K562 (cell line): Measurements from ENCODE around the gene ARHGAP26. TPM values are rescaled to one million over a fixed set of nuclear protein-coding genes. Genes with fewer than 3 reads are reported as not detected.

Source experiments
- ATAC-seq: fragments of 200-7000 bp; cut with Tn5 transposase; 3 replicates; pipeline ENCODE4 v1.9.1; 2020; ENCODE audit warnings: moderate library complexity
- BruUV-seq: library from RNA; stranded (reverse); fragments of 400-500 nt; replicated peaks from 2 replicates; lab custom pipeline; 2021; lab: Mats Ljungman, UMichigan
- CTCF ChIA-PET: fragments of 300-600 bp; formaldehyde crosslinking; extraction: SDS; loops from one replicate; lab custom pipeline; 2021; ENCODE audit warnings: low intra/inter-chr PET ratio; lab: Yijun Ruan, JAX
- POLR2A ChIA-PET: fragments of 300-600, 350-650 bp; sonication (Branson Sonifier 250); formaldehyde crosslinking; extraction: SDS; loops from one replicate; lab custom pipeline; 2021; ENCODE audit warnings: antibody characterized with exemption, inconsistent platforms; lab: Yijun Ruan, JAX
- DNase-seq, 4 experiments: peaks; one replicate each; pipeline versions ENCODE4 v3.0.0 to v3.0.0-alpha.2; 2011 to 2018; ENCODE audit warnings: low spot score in 3 of 4, mixed read lengths in 3 of 4; ENCODE audit errors: extremely low read depth in 1 of 4
- FAIRE-seq: peaks from 2 replicates; lab custom pipeline; 2011; peaks lifted over from hg19 to GRCh38; lab: Jason Lieb, UNC
- H2AFZ ChIP-seq: 2 replicates; pipeline ENCODE4 v1.6.0; 2011; ENCODE audit warnings: low read depth, low read length, control low read depth, inconsistent platforms
- H3K27ac ChIP-seq: fragments of 200-600 bp; 3 replicates; pipeline ENCODE4 v1.8.0; 2011; ENCODE audit warnings: low read depth, mild to moderate bottlenecking, control low read depth, inconsistent platforms, low read length, moderate library complexity, mixed read lengths; ENCODE audit errors: extremely low read depth
- H3K27me3 ChIP-seq, 2 experiments: fragments of 300-600 bp in 1 of 2; 2 replicates in 1 of 2; 3 replicates in 1 of 2; pipeline versions ENCODE4 v1.6.0 to v1.8.0; 2011; ENCODE audit warnings: inconsistent platforms in 2 of 2, low read length in 2 of 2, mild to moderate bottlenecking in 1 of 2, mixed read lengths in 1 of 2, moderate library complexity in 1 of 2; ENCODE audit not compliant: control insufficient read depth in 2 of 2, insufficient read depth in 2 of 2
- H3K36me3 ChIP-seq: fragments of 300-600 bp; 3 replicates; pipeline ENCODE4 v1.8.0; 2011; ENCODE audit warnings: mild to moderate bottlenecking, low read length, inconsistent platforms; ENCODE audit not compliant: control insufficient read depth, insufficient read depth
- H3K4me1 ChIP-seq, 2 experiments: fragments of 200-600 bp in 1 of 2; replicated peaks in 1 of 2; 2 replicates in 1 of 2; 3 replicates in 1 of 2; pipeline versions ENCODE4 v1.5.1 to v1.8.0; 2011; ENCODE audit warnings: inconsistent platforms in 2 of 2, low read length in 2 of 2, mild to moderate bottlenecking in 1 of 2, mixed read lengths in 1 of 2, moderate library complexity in 1 of 2; ENCODE audit not compliant: control insufficient read depth in 2 of 2, insufficient read depth in 2 of 2
- H3K4me2 ChIP-seq: 2 replicates; pipeline ENCODE4 v1.6.1; 2011; ENCODE audit warnings: low read length, control low read depth, inconsistent platforms, mixed read lengths; ENCODE audit not compliant: insufficient read depth
- H3K4me3 ChIP-seq: fragments of 200-600 bp; sonication (generic), shearing (Covaris generic); 2 replicates; pipeline ENCODE4 v1.5.1; 2016; ENCODE audit warnings: control low read depth, inconsistent platforms
- H3K79me2 ChIP-seq: fragments of 200-600 bp; 3 replicates; pipeline ENCODE4 v1.8.0; 2011; ENCODE audit warnings: low read length, inconsistent platforms; ENCODE audit not compliant: control insufficient read depth, insufficient read depth
- H3K9ac ChIP-seq, 2 experiments: 2 replicates each; pipeline versions ENCODE4 v1.6.0 to v1.6.1; 2011; ENCODE audit warnings: low read depth in 2 of 2, low read length in 2 of 2, control low read depth in 1 of 2, inconsistent platforms in 1 of 2, mild to moderate bottlenecking in 1 of 2, mixed read lengths in 1 of 2; ENCODE audit not compliant: insufficient read depth in 1 of 2
- H3K9me1 ChIP-seq: one replicate; pipeline ENCODE4 v1.6.0; 2011; ENCODE audit warnings: inconsistent platforms, mild to moderate bottlenecking, low read length, moderate library complexity; ENCODE audit not compliant: control insufficient read depth, insufficient read depth
- H3K9me3 ChIP-seq: replicated peaks from 2 replicates; pipeline ENCODE4 v1.5.1; 2011; ENCODE audit warnings: low read depth, low read length, inconsistent platforms; ENCODE audit not compliant: control insufficient read depth, insufficient read depth
- H4K20me1 ChIP-seq: replicated peaks from 2 replicates; pipeline ENCODE4 v1.6.1; 2011; ENCODE audit warnings: low read length, inconsistent platforms, mixed read lengths; ENCODE audit not compliant: control insufficient read depth, insufficient read depth
- CBX1 ChIP-seq: sonication (generic); IDR thresholded peaks from 2 replicates; pipeline ENCODE4 v1.6.1; 2016; ENCODE audit warnings: antibody characterized with exemption, low read depth, mild to moderate bottlenecking
- FOXJ2 ChIP-seq: fragments of 200-800 bp; sonication (Bioruptor generic); IDR thresholded peaks from 2 replicates; pipeline ENCODE4 v1.6.1; 2016; ENCODE audit warnings: missing genetic modification characterization, missing compliant biosample characterization
- ILK ChIP-seq: fragments of 450-650 bp; IDR thresholded peaks from 2 replicates; pipeline ENCODE4 v1.6.1; 2016; ENCODE audit warnings: missing genetic modification characterization, low read depth, mild to moderate bottlenecking, missing compliant biosample characterization, moderate library complexity, borderline replicate concordance
- IRF2 ChIP-seq: sonication (generic); formaldehyde crosslinking; IDR thresholded peaks from 2 replicates; pipeline ENCODE4 v1.8.1; 2022; ENCODE audit warnings: mild to moderate bottlenecking, missing genetic modification reagents
- NONO ChIP-seq, 2 experiments: fragments of 200-400 bp in 1 of 2; fragments of 450-650 bp in 1 of 2; formaldehyde crosslinking in 1 of 2; IDR thresholded peaks; 2 replicates each; pipeline ENCODE4 v1.6.1; 2017; ENCODE audit warnings: low read depth in 2 of 2, mild to moderate bottlenecking in 2 of 2, moderate library complexity in 2 of 2, low read length in 1 of 2
- NRF1 ChIP-seq, 2 experiments: fragments of 450-650 bp; IDR thresholded peaks in 1 of 2; conservative IDR thresholded peaks in 1 of 2; 2 replicates each; pipeline ENCODE4 v1.6.1; 2014; ENCODE audit warnings: mild to moderate bottlenecking in 2 of 2
- PREB ChIP-seq: sonication (generic); formaldehyde crosslinking; IDR thresholded peaks from 2 replicates; pipeline ENCODE4 v1.8.1; 2023; ENCODE audit warnings: mild to moderate bottlenecking, missing genetic modification reagents
- REST ChIP-seq, 2 experiments: fragments of 450-650 bp; formaldehyde crosslinking in 1 of 2; IDR thresholded peaks; 2 replicates each; pipeline versions ENCODE4 v1.4.0 to v1.6.1; 2014 to 2020; ENCODE audit warnings: mild to moderate bottlenecking in 2 of 2, borderline replicate concordance in 1 of 2, low read depth in 1 of 2
- SAFB2 ChIP-seq: fragments of 200-400 bp; formaldehyde crosslinking; IDR thresholded peaks from 2 replicates; pipeline ENCODE4 v1.6.1; 2018; ENCODE audit warnings: borderline replicate concordance, low read length, low read depth, moderate library complexity; ENCODE audit not compliant: severe bottlenecking
- TAF9B ChIP-seq: fragments of 450-650 bp; IDR thresholded peaks from 2 replicates; pipeline ENCODE4 v1.6.1; 2018; ENCODE audit warnings: mild to moderate bottlenecking; ENCODE audit not compliant: partially characterized antibody
- ZNF75A ChIP-seq: fragments of 450-650 bp; formaldehyde crosslinking; IDR thresholded peaks from 2 replicates; pipeline ENCODE4 v1.4.0; 2020; ENCODE audit warnings: mild to moderate bottlenecking
- ZNF79 ChIP-seq: fragments of 250-450 bp; sonication (Bioruptor Pico); IDR thresholded peaks from 2 replicates; pipeline ENCODE4 v1.4.0; 2020; ENCODE audit warnings: low read depth, mild to moderate bottlenecking, moderate library complexity
- WGBS: fragments of 100-300 bp; shearing (Covaris generic); methylation state at CpG from one replicate; pipeline ENCODE4 v1.1.6; 2016; ENCODE audit warnings: low coverage, mixed read lengths; ENCODE audit not compliant: insufficient coverage; ENCODE audit errors: missing lambda C conversion rate; 5-methylcytosine and 5-hydroxymethylcytosine counted together
- in situ Hi-C: fragments of 300-500 bp; cut with MboI; formaldehyde crosslinking; loops from 4 replicates; pipeline ENCODE4 v1.15.0; 2018; ENCODE audit warnings: inconsistent platforms, mixed read lengths
- intact Hi-C: fragments of 100-400 bp; cut with micrococcal nuclease; formaldehyde crosslinking; loops from 2 replicates; pipeline ENCODE4 v1.14.2; 2022
- polyA plus RNA-seq, 8 experiments: library from polyadenylated mRNA; depleted of rRNA in 4 of 8; stranded (reverse) in 5 of 8; unstranded in 3 of 8; fragments of >200 nt; fragmentation: Nextera tagmentation in 2 of 8; fragmentation: Illumina TruSeq in 1 of 8; extraction: Ambion mirVana in 2 of 8; extraction: Trizol in 1 of 8; gene quantifications; 2 replicates each; pipeline versions ENCODE4 v1.2.1 to v1.2.3, GENCODE V29; 2011 to 2014; ENCODE audit warnings: inconsistent platforms in 1 of 8, missing spikeins in 1 of 8
- total RNA-seq, 7 experiments: library from RNA; depleted of rRNA in 6 of 7; stranded (reverse); fragments of >200 nt in 6 of 7; fragmentation: Illumina TruSeq in 2 of 7; extraction: Trizol in 2 of 7; gene quantifications; 2 replicates each; pipeline versions ENCODE4 v1.2.1 to v1.2.3, GENCODE V29; 2011 to 2021; ENCODE audit warnings: low replicate concordance in 1 of 7
- TF ChIP-seq, protein P1 (sequence below), 2 experiments: fragments of 250-450 bp in 1 of 2; fragments of 450-650 bp in 1 of 2; sonication (Bioruptor Pico) in 1 of 2; IDR thresholded peaks; 2 replicates each; pipeline versions ENCODE4 v1.6.1 to v1.8.0; 2016 to 2021; ENCODE audit warnings: mild to moderate bottlenecking in 2 of 2, moderate library complexity in 2 of 2, missing compliant biosample characterization in 1 of 2, missing genetic modification characterization in 1 of 2

Gene ARHGAP26
- total and polyA plus RNA-seq, 9 of the 15 experiments (the other 6 are each of a cell fraction or from before 2014, with no cell fraction given): 0.13 to 1.1 (median 0.55) TPM

DNA sequence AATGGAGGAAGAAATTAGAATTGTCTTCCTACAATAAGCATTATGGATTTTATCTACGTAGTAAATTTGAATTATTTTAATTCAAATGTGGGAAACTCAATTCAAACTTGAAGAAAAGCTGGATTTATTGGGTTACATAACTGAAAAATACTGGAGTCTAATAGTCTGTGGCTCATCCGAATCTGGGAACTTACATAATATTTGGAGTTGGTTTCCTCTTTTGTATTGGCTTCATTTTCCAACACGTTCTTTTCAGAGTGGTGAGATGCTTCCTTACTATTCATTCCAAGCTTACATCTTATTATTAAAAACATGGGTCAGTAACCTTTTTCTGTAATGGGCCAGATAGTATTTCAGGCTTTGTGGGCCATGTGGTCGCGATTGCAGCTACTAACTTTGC lies 164.8 kb downstream of the ARHGAP26 start:
- no peaks in the 10 kb centered on the region for H3K36me3 ChIP-seq
- H3K79me2 ChIP-seq: no peaks in the 10 kb centered on the region
- WGBS: 0% methylated on average over 5 of the region's 5 CpGs
- no peaks in the 10 kb centered on the region for H3K9me1 ChIP-seq
- FAIRE-seq: no peak
- H3K9ac ChIP-seq: no peak overlapping the region
- no peaks in the 10 kb centered on the region for H3K9me3 ChIP-seq
- no peak overlapping the region for H3K27ac ChIP-seq
- no TSS peak for BruUV-seq
- no peak overlapping the region for H3K4me3 ChIP-seq
- ATAC-seq: no peak
- H3K4me1 ChIP-seq: no peaks in the 10 kb centered on the region
- H3K4me2 ChIP-seq: no peak overlapping the region
- intact Hi-C loops (no loop called here), in situ Hi-C loops (no loop called here)
- H4K20me1 ChIP-seq: no peaks in the 10 kb centered on the region
- ChIA-PET CTCF (no interaction called here), POLR2A (no interaction called here)
- H2AFZ ChIP-seq: no peak overlapping the region
- DNase-seq: no peak
- peaks cover 2 to 12% of the 10 kb centered on the region in 2 experiments; a peak in 2 of 5 replicates for H3K27me3 ChIP-seq
- TF ChIP-seq REST (IDR thresholded peaks at IDR 0.05; ENCODE audit: borderline replicate concordance): no peak
- TF ChIP-seq REST (CRISPR knock-in tag; IDR thresholded peaks at IDR 0.05; ENCODE audit: low read depth): no peak
- TF ChIP-seq, protein P1, sequence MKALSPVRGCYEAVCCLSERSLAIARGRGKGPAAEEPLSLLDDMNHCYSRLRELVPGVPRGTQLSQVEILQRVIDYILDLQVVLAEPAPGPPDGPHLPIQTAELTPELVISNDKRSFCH (CRISPR knock-in tag; IDR thresholded peaks at IDR 0.05): no peak
- TF ChIP-seq, protein P1 (tag; IDR thresholded peaks at IDR 0.05): no peak
- no peak for TF ChIP-seq CBX1
- TF ChIP-seq TAF9B: no peak
- no peak for TF ChIP-seq ILK (tag)
- no peak for TF ChIP-seq SAFB2
- TF ChIP-seq FOXJ2 (tag): no peak
- no peak for TF ChIP-seq PREB (CRISPR knock-in tag)
- no peak for TF ChIP-seq NRF1 (conservative IDR thresholded peaks at IDR 0.05 in 1 of 2, IDR thresholded peaks at IDR 0.05 in 1 of 2)
- no peak for TF ChIP-seq ZNF75A (CRISPR knock-in tag)
- TF ChIP-seq ZNF79 (CRISPR knock-in tag): no peak
- TF ChIP-seq NONO (IDR thresholded peaks at IDR 0.05; ENCODE audit: low read depth in 2 of 2, low read length in 1 of 2): no peak
- no peak for TF ChIP-seq IRF2 (CRISPR knock-in tag)
